GM21367 (cell line): ENCODE measurements around the gene NOL8.

Experiments
- ATAC-seq: cut with Tn5 transposase; IDR thresholded peaks from one replicate; pipeline ENCODE4 v1.9.1; 2021; ENCODE audit not compliant: unreplicated experiment

The NOL8 gene

GRCh38 chr9:92312887-92313623, 12.1 kb downstream of the NOL8 start:
- ATAC-seq = no peak

GRCh38 chr9:92310562-92310961, 14.6 kb downstream of the NOL8 start:
- ATAC-seq = no peak

GRCh38 chr9:92308893-92309292, 16.3 kb downstream of the NOL8 start:
- no peak for ATAC-seq

GRCh38 chr9:92300936-92301335, 24.2 kb downstream of the NOL8 start:
- no peak for ATAC-seq

- no peak for ATAC-seq
Observed at GRCh38 chr9:92299116-92299515, 26.0 kb downstream of the NOL8 start.

- ATAC-seq = no peak
Observed at GRCh38 chr9:92298036-92298435, 27.1 kb downstream of the NOL8 start.

GRCh38 chr9:92297611-92298010, 27.5 kb downstream of the NOL8 start:
- no peak for ATAC-seq

GRCh38 chr9:92295827-92296258, 29.3 kb downstream of the NOL8 start:
- ATAC-seq = no peak

GRCh38 chr9:92295240-92295790, 29.8 kb downstream of the NOL8 start:
- ATAC-seq = no peak

GRCh38 chr9:92294297-92294676, 30.9 kb downstream of the NOL8 start:
- ATAC-seq = no peak

GRCh38 chr9:92293452-92294296, 31.5 kb downstream of the NOL8 start, which contains the start of gene IARS1:
TSS of gene IARS1 (minus strand) at chr9:92293697. CDS start at chr9:92289419, 4,278 bp downstream.
- ATAC-seq = peak; percentile 92

- no peak for ATAC-seq
Observed at GRCh38 chr9:92293075-92293354, 32.1 kb downstream of the NOL8 start.

- ATAC-seq = no peak
Observed at GRCh38 chr9:92292338-92293074, 32.6 kb downstream of the NOL8 start.

GRCh38 chr9:92291577-92291976, 33.6 kb downstream of the NOL8 start:
- no peak for ATAC-seq

GRCh38 chr9:92290785-92291429, 34.2 kb downstream of the NOL8 start:
- no peak for ATAC-seq

- no peak for ATAC-seq
Observed at GRCh38 chr9:92289708-92290390, 35.3 kb downstream of the NOL8 start.

GRCh38 chr9:92279302-92279701, 45.8 kb downstream of the NOL8 start:
- no peak for ATAC-seq

GRCh38 chr9:92278110-92278509, 47.0 kb downstream of the NOL8 start:
- no peak for ATAC-seq

- ATAC-seq = no peak
Observed at GRCh38 chr9:92276331-92277032, 48.7 kb downstream of the NOL8 start.

- ATAC-seq = no peak
Observed at GRCh38 chr9:92275541-92275940, 49.6 kb downstream of the NOL8 start.
